Stimulated activated naive CD4-positive, alpha-beta T cell (primary cell): ENCODE measurements around the gene SBDS.

Experiments used
- DNase-seq, 6 experiments: peaks; one replicate each; lab custom pipeline; 2025; lab: John Stamatoyannopoulos, UW

The SBDS gene

DNA sequence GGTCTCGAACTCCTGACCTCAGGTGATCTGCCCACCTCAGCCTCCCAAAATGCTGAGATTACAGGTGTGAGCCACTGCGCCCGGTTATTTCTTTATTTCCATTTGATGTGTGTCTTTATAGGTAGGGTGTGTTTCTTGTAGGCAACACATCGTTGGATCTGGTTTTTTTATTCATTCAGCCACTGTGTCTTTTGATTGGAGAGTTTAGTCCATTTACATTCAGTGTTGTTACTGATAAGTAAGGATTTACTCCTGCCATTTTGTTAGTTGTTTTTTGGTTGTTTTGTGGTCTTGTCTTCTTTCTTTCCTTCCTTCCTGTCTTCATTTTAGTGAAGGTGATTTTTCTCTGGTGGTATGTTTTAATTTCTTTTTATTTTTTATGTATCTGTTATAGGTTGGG, 57.4 kb downstream of the SBDS start:
- no peak for DNase-seq
